Vagina (tissue), 2 donors: ENCODE measurements around the gene DDX10. TPM values are rescaled to one million over a fixed set of nuclear protein-coding genes. Genes with fewer than 3 reads are reported as not detected.

Experiments
- DNase-seq, 2 donors: peaks; one replicate each; pipeline ENCODE4 v3.0.0-alpha.2; 2017; ENCODE audit errors: extremely low spot score in 2 of 2
- H3K27ac ChIP-seq: fragments of 200-600 bp; sonication (generic); one replicate; pipeline ENCODE4 v1.5.1; 2019
- H3K27me3 ChIP-seq: fragments of 200-600 bp; sonication (generic); one replicate; pipeline ENCODE4 v1.5.1; 2019
- H3K36me3 ChIP-seq, 2 donors: fragments of 200-600 bp; sonication (generic); one replicate each; pipeline ENCODE4 v1.5.1; 2017 to 2019
- H3K4me1 ChIP-seq: fragments of 200-600 bp; sonication (generic); one replicate; pipeline ENCODE4 v1.5.1; 2019
- H3K4me3 ChIP-seq, 2 donors: fragments of 200-600 bp; sonication (generic); 1 replicate in 1 of 2; 2 replicates in 1 of 2; pipeline ENCODE4 v1.5.1; 2016 to 2019
- H3K9me3 ChIP-seq: fragments of 200-600 bp; sonication (generic); one replicate; pipeline ENCODE4 v1.5.1; 2019
- POLR2A ChIP-seq, 2 donors: fragments of 450-650 bp; IDR thresholded peaks; one replicate each; pipeline ENCODE4 v1.6.1; 2017; ENCODE audit warnings: antibody characterized with exemption in 2 of 2, mild to moderate bottlenecking in 2 of 2, moderate library complexity in 2 of 2
- POLR2AphosphoS5 ChIP-seq, 2 donors: sonication (generic); formaldehyde crosslinking; IDR thresholded peaks; one replicate each; pipeline ENCODE4 v1.9.0; 2017; ENCODE audit warnings: antibody characterized with exemption in 2 of 2, mild to moderate bottlenecking in 2 of 2, low read depth in 1 of 2; ENCODE audit not compliant: insufficient read depth in 1 of 2
- intact Hi-C: fragments of 100-400 bp; cut with DNase I; formaldehyde crosslinking; loops from one replicate; pipeline ENCODE4 v1.15.1; 2023
- total RNA-seq: library from RNA; depleted of rRNA; stranded (reverse); fragments of >200 nt; gene quantifications from one replicate; pipeline ENCODE4 v1.2.3, GENCODE V29; 2016
- TF ChIP-seq, protein P1 (sequence below), 3 experiments: fragments of 450-650 bp in 2 of 3; fragments of 200-600 bp in 1 of 3; sonication (generic) in 1 of 3; IDR thresholded peaks; one replicate each; pipeline ENCODE4 v1.5.1; 2017 to 2019; ENCODE audit warnings: antibody characterized with exemption in 3 of 3, mild to moderate bottlenecking in 2 of 3, moderate library complexity in 2 of 3

Gene DDX10
- total RNA-seq, 1 donor from 2014 or later, result 23.8 TPM

DNA sequence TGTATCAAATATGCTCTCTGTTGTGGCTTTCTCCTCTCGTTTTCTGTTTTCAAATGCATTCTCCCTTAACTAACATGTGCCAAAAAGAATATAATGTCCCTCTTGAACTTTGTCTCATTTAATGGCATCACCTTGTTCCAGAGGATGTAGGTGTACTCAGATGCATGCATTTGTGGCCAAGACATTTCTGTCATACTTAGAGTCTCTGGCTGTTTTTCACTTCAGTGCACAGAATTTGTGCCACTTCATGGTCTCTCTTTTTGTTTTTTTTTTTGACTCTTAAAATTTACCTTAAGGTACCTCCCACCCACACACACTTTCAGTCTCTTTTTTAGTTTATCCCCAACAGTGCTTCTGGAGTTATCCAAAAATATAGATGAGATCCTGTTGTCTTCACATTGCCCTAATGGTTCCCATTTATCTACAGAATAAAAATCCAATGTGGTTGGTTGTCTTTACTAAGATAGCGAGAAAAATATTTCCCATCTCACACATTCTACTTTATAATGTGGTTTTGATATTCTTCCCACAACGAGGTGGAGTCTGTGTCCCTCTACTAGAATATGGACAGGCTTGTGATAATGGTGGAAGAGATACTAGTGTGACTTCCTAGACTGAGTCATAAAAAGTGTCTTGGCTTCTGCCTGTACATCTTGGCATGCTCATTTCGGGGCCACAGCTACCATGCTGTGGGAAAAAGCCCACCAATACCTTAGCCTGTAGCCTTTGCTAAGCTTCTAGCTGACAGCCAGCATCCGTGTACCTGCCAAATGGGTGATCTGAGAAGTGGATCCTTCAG is 125.8 kb downstream of the DDX10 start:
- intact Hi-C loops, result no loop called here
- Histone ChIP-seq H3K4me1 (no peaks in the 10 kb centered on the region), H3K27me3 (no peaks in the 10 kb centered on the region), H3K36me3 (no peaks in the 10 kb centered on the region), H3K4me3 (no peak overlapping the region), H3K27ac (no peak overlapping the region), H3K9me3 (no peaks in the 10 kb centered on the region)
- TF ChIP-seq, protein P1, sequence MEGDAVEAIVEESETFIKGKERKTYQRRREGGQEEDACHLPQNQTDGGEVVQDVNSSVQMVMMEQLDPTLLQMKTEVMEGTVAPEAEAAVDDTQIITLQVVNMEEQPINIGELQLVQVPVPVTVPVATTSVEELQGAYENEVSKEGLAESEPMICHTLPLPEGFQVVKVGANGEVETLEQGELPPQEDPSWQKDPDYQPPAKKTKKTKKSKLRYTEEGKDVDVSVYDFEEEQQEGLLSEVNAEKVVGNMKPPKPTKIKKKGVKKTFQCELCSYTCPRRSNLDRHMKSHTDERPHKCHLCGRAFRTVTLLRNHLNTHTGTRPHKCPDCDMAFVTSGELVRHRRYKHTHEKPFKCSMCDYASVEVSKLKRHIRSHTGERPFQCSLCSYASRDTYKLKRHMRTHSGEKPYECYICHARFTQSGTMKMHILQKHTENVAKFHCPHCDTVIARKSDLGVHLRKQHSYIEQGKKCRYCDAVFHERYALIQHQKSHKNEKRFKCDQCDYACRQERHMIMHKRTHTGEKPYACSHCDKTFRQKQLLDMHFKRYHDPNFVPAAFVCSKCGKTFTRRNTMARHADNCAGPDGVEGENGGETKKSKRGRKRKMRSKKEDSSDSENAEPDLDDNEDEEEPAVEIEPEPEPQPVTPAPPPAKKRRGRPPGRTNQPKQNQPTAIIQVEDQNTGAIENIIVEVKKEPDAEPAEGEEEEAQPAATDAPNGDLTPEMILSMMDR (IDR thresholded peaks at IDR 0.05), result no peak
- TF ChIP-seq POLR2A (IDR thresholded peaks at IDR 0.05) (no peak), POLR2AphosphoS5 (IDR thresholded peaks at IDR 0.05; ENCODE audit: insufficient read depth in 1 of 2, low read depth in 1 of 2) (no peak)
- no peak for DNase-seq

DNA sequence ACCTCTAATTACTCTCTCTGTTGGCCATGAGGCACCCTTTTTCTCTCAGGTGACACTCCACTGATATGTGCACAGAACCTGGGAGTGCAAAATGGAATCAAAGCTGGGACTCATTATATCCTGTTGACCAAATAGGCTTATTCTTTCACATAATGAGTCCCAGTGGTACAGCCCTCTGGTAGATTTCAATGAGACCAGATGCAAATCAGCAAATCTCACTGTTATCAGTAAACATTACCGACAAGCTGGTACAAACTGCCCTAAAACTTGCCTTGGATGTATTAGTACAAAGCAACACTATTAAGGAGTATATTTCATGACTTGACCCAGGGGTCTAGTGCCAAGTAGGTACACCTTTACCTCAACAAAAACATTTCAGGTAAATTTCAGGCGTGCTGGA is 128.3 kb downstream of the DDX10 start:
- H3K4me1 ChIP-seq, result no peaks in the 10 kb centered on the region
- H3K27ac ChIP-seq, result no peak overlapping the region
- TF ChIP-seq POLR2AphosphoS5 (IDR thresholded peaks at IDR 0.05; ENCODE audit: insufficient read depth in 1 of 2, low read depth in 1 of 2) (no peak), POLR2A (IDR thresholded peaks at IDR 0.05) (no peak)
- TF ChIP-seq, protein P1 (IDR thresholded peaks at IDR 0.05), result no peak
- no peak overlapping the region for H3K4me3 ChIP-seq
- DNase-seq, result no peak
- H3K27me3 ChIP-seq, result no peaks in the 10 kb centered on the region
- no peaks in the 10 kb centered on the region for H3K36me3 ChIP-seq
- intact Hi-C loops, result no loop called here
- H3K9me3 ChIP-seq, result no peaks in the 10 kb centered on the region

DNA sequence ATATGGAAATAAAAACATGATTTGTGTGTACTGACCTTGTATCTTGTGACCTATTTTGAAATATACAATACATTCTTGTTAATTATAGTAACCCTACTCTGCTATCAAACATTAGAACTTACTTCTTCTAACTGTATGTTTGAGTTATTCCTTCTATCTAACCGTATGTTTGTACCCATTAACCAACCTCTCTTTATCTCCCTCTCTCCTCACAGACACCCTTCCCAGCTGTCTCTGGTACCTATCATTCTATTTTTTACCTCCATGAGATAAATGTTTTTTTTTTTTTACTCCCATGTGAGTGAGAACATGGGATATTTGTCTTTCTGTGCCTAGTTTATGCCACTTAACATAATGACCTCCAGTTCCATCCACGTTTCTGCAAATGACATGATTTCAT is 128.7 kb downstream of the DDX10 start:
- no peak for TF ChIP-seq POLR2A (IDR thresholded peaks at IDR 0.05)
- no peaks in the 10 kb centered on the region for H3K9me3 ChIP-seq
- no peak overlapping the region for H3K27ac ChIP-seq
- DNase-seq, result no peak
- no peak overlapping the region for H3K4me3 ChIP-seq
- intact Hi-C loops, result no loop called here
- no peaks in the 10 kb centered on the region for H3K27me3 ChIP-seq
- no peaks in the 10 kb centered on the region for H3K36me3 ChIP-seq
- no peaks in the 10 kb centered on the region for H3K4me1 ChIP-seq

DNA sequence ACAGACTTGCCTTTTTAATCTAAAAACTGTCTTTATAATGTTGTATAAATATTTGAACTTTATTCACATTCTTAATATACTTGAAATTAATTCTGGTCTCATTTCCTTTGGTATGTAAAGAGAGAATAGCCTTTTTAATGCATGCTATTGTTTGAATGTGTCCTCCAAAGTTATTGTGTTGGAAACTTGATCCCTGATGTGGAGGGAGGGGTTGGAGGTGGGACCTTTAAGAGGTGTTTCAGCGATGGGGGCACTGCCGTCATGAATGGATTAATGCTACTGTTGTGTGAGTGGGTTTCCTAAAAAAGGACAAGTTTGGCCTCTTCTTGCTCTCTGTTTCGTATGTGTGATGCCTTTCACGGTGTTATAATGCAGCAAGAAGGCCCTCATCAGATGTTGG is 131.7 kb downstream of the DDX10 start:
- no peaks in the 10 kb centered on the region for H3K4me1 ChIP-seq
- no peaks in the 10 kb centered on the region for H3K9me3 ChIP-seq
- TF ChIP-seq, protein P1 (IDR thresholded peaks at IDR 0.05), result no peak
- no peak for TF ChIP-seq POLR2A (IDR thresholded peaks at IDR 0.05)
- H3K27ac ChIP-seq, result no peak overlapping the region
- no peak overlapping the region for H3K4me3 ChIP-seq
- H3K27me3 ChIP-seq, result no peaks in the 10 kb centered on the region
- no peaks in the 10 kb centered on the region for H3K36me3 ChIP-seq
- intact Hi-C loops, result no loop called here
- DNase-seq, result no peak

DNA sequence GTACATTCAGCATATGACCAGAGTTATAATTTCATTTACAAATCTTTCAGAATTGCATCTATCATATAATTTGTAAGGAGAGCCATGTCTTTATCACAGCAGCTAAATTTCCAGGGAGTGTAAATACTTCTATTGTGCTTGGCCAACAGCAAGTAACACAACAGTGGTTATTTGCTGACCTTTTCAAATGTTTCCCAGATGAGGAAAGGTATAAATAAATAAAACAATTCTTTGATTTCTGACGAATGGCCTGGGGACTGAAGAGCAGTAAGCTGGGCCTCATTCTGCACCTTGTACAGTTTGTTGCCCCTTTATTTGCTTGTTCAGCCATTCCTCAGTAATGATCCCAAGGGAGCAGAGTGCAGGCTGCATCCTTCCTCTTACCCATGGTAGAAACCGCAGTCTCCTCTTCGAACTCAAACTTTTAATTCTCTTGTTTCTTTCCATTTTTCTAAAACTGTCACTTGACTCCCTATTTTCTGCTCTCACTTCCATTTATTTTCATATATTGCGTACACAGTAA is 132.8 kb downstream of the DDX10 start:
- Histone ChIP-seq H3K4me1 (no peaks in the 10 kb centered on the region), H3K9me3 (no peaks in the 10 kb centered on the region), H3K36me3 (no peaks in the 10 kb centered on the region), H3K27me3 (no peaks in the 10 kb centered on the region), H3K4me3 (no peak overlapping the region), H3K27ac (no peak overlapping the region)
- no peak for DNase-seq
- intact Hi-C loops, result no loop called here
- TF ChIP-seq, protein P1 (IDR thresholded peaks at IDR 0.05), result no peak
- TF ChIP-seq POLR2A (IDR thresholded peaks at IDR 0.05) (no peak), POLR2AphosphoS5 (IDR thresholded peaks at IDR 0.05; ENCODE audit: insufficient read depth in 1 of 2, low read depth in 1 of 2) (no peak)
